ENCODE results near the gene DYRK1A.

The DYRK1A gene

GRCh38 chr21:37449302-37449937 lies 82.8 kb downstream of the DYRK1A start:
- no peak for DNase-seq (ENCODE audit: low read depth in 2 of 2)

DNA sequence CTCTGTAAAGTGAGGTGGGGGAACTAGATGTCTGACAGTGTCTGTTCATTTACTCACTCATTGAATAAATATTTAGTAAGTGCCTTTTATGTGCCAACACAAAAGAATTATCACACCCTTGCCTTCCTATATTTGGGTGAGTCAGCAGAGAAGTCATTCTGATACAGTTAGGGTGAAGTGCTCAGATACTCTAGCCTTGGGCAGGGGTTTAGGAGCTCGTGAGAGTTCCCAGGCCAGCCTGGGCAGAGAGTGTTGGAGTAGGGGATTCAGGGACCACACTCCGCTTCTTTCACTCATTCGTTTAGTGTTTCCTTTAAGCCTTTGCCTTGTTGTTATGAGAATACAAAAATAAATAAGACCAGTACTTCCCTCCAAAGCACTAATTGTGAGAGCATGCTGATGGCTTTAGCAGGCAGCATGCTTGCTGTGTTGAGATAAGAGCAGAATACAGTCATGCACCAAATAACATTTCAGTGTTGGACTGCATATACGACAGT lies 83.9 kb downstream of the DYRK1A start:
- DNase-seq (ENCODE audit: low read depth in 2 of 2), result no peak

DNA sequence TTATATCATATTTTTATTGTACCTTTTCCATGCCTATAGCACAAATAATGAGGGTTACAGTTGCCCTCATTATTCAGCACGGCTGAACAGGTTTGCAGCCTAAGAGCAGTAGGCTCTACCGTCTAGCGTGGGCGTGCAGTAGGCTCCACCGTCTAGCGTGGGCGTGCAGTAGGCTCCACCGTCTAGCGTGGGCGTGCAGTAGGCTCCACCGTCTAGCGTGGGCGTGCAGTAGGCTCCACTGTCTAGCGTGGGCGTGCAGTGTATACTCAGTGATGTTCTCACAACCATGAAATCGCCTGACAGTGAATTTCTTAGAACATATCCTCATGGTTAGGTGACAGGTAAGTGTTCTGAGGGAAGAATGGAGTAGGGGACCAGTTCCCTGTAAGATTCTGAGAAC lies 84.9 kb downstream of the DYRK1A start:
- no peak for DNase-seq (ENCODE audit: low read depth in 2 of 2)

DNA sequence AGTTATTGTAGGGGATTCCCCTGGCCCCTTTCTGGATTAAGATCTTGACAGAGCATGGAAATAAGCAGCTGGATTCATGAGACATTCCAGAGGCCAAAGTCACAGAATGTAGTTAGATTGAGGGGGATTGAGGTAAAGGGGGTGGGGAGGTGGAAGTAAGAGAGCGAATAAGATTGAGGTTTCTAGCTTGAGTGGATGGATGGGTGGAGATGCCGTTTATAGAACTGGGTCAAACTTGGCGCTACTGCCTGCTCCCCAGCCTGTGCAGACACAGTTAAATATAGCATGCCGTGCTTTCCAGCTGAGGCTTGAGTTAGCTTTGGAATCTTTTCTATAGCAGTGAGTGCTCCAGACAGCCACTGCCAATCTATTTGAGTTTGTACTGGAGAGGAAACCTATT lies 85.7 kb downstream of the DYRK1A start:
- no peak for DNase-seq (ENCODE audit: low read depth in 2 of 2)

GRCh38 chr21:37453350-37453749 lies 86.8 kb downstream of the DYRK1A start:
- DNase-seq (ENCODE audit: low read depth in 2 of 2), result no peak

GRCh38 chr21:37454869-37455503 lies 88.4 kb downstream of the DYRK1A start:
- no peak for DNase-seq (ENCODE audit: low read depth in 2 of 2)

GRCh38 chr21:37455504-37455911 lies 88.9 kb downstream of the DYRK1A start:
- no peak for DNase-seq (ENCODE audit: low read depth in 2 of 2)

DNA sequence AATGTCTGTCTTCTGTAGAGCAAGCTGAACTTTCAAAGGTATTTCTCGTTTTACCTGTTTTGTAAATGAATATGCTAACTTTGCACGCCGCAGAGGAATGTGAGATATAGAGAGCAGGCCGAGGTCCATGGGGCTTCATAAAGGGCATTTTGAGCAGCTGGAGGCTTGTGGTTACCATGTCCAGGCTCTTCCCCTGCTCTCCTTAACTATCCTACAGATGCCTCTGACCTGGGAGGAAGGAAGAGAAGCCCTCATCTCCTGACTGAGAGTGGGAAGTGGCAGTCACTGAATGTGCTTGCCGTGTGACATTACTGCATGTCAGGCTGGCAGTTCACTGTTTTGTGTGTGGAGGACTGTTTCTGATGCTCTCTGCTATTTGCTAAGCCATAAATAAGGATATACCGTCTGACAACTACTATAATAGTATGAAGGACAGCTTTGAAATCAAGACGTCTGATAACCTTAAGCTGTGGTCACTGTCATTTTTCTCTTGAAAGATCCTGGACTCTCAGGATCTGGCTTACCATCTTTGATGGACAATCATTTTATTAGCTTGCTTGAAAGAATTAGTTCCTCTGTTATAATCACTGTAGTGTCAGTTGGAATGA lies 92.2 kb downstream of the DYRK1A start:
- DNase-seq (ENCODE audit: low read depth in 2 of 2), result no peak

- no peak for DNase-seq (ENCODE audit: low read depth in 2 of 2)
These were observed 93.0 kb downstream of the DYRK1A start for GRCh38 chr21:37459575-37459974.

GRCh38 chr21:37460196-37460595 lies 93.6 kb downstream of the DYRK1A start:
- no peak for DNase-seq (ENCODE audit: low read depth in 2 of 2)

- DNase-seq (ENCODE audit: low read depth in 2 of 2), result no peak
These were observed 94.9 kb downstream of the DYRK1A start for GRCh38 chr21:37461479-37461878.

- no peak for DNase-seq (ENCODE audit: low read depth in 2 of 2)
These were observed 95.7 kb downstream of the DYRK1A start for GRCh38 chr21:37462087-37462861.

GRCh38 chr21:37463083-37463801 lies 96.7 kb downstream of the DYRK1A start:
- DNase-seq (ENCODE audit: low read depth in 2 of 2), result no peak

DNA sequence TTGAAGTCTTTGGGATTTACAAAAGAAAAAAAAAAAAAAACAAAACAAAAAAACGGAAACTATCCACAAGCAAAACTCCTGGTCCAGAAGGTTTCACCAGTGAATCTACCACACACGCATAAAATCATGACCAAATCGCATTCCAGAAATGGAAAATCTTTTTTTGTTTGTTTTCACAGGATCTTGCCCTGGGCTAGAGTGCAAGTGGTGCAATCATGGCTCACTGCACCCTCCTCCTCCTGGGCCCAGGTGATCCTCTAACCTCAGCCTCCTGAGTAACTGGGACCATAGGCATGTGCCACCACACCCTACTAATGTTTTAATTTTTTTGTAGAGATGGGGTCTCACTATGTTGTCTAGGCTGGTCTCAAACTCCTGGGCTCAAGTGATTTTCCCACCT lies 100.5 kb downstream of the DYRK1A start:
- DNase-seq (ENCODE audit: low read depth in 2 of 2), result no peak

DNA sequence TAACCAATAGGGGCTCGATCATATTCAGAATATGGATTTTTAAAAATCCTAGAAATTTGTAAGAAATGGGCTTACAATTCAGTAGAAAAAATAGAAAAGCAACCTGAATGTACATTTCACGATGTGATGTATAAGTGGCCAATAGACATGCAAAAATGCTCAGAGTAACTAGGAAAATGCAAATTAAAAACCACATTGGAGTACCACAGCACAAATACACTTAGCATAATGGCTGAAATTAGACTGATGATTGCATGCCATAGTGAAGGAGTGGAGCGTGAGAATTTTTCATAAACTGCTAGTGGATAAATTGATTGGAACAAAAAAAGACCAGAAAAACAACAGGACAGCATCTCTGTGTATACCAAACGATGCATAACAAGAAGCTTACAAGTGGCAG lies 102.3 kb downstream of the DYRK1A start:
- DNase-seq (ENCODE audit: low read depth in 2 of 2), result no peak

DNA sequence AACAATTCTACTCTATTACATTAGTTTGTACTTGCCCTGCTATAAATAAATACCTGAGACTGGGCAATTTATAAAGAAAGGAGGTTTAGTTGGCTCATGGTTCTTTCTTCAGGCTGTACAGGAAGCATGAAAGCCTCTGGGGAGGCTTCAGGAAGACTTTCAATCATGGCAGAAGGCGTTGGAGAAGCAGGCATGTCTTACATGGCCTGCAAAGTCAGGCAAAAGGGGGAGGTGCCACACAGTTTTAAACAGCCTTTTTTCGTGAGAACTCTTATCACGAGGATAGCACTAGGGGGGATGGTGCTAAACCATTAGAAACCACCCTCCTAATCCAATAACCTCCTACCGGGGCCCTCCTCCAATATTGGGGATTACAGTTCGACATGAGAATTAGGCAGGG lies 102.9 kb downstream of the DYRK1A start:
- DNase-seq (ENCODE audit: low read depth in 2 of 2), result no peak

- DNase-seq (ENCODE audit: low read depth in 2 of 2), result no peak
These were observed 106.0 kb downstream of the DYRK1A start for GRCh38 chr21:37472581-37472980.

DNA sequence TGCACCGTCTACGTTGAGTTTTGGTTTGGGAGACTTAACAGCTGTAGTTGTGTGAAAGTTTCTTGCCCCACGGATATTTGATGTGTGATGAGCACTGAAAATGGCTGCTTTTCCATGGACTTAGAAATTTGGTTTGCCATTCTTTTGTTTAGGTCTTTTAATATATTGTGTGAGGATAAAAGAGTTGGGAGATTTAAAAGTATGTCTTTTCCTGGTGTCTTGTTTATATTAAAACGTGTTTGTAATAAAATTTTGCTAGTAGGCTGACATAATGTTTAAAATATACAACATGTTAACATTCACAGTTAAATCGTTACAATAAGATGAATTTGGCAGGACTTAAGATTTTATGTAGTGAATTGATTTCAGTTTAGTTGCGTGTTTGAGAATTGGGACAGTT lies 106.9 kb downstream of the DYRK1A start:
- no peak for DNase-seq (ENCODE audit: low read depth in 2 of 2)

- DNase-seq (ENCODE audit: low read depth in 2 of 2), result no peak
These were observed 107.8 kb downstream of the DYRK1A start for GRCh38 chr21:37474342-37474741.

GRCh38 chr21:37475186-37475868 lies 108.8 kb downstream of the DYRK1A start:
- DNase-seq (ENCODE audit: low read depth in 2 of 2), result no peak

DNA sequence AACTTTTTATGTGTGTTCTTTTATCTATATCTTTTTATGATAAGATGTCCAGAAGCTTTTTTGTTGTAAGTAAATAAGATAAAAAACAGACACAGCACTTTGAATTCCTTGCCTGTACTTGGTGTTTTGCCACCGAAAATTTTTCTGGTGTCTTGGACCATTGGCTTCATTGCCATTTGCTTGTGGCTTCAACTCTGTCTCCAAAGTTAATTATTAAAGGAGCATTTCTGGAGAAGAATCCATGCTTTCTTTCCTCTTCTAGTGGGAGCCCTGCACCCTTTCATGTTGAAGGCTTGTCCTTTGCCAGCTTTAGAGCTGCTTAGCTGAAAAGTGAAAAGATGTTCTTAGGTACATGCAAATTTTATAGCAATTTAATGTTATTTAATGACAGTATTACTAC lies 112.2 kb downstream of the DYRK1A start:
- DNase-seq (ENCODE audit: low read depth in 2 of 2), result no peak

All from stimulated activated CD8-positive, alpha-beta memory T cell treated with anti-CD3 and anti-CD28 coated beads, Interleukin-15, amount 100 ng/mL, for 4 hours (primary cell).